HG03342 (cell line): ENCODE data around the gene ATP10A.
"Not testable (repeated sequence)": the region's sequence is repeated elsewhere in the genome, so short reads cannot be mapped to it uniquely, and the experiment has no call there.

ENCODE experiments used
- ATAC-seq: cut with Tn5 transposase; IDR thresholded peaks from one replicate; pipeline ENCODE4 v1.9.1; 2021; ENCODE audit warnings: mild to moderate bottlenecking, moderate library complexity; ENCODE audit not compliant: unreplicated experiment

ATP10A gene

DNA sequence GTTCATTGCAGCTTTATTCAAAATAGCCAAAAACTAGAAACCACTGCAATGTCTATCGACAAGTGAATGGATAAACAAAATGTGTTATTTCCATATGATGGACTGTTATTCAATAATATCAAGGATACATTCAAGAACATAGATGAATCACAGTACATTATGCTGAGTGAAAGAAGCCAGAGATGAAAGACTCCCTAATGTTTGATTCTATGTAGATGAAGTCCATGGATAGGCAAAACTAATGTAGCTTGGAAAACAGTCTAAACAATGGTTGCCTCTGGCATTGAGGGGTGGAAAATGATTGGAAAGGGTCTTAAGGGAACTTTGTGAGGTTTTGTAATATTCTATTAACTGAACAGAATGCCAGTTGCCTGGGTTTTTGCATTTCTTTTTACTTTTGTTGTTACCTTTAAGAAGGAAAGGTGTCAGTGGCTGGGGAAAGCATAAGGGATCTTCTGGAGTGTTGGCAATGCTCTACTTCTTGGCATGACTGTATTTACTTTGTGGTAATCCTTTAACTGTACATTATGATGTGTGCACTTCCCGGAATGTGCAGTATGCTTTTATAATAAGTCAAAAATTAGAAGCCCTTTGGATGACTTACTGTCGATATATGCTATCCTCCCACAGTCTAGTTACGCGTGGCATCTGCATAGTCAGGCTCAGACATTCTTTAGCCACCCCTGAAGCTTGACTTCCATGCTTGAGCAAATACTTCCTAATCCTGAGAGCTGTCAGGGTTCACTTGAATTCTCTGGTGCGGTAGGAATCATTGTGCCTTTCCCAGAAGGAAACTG, 20.5 kb upstream of the ATP10A start:
- ATAC-seq, result no peak

DNA sequence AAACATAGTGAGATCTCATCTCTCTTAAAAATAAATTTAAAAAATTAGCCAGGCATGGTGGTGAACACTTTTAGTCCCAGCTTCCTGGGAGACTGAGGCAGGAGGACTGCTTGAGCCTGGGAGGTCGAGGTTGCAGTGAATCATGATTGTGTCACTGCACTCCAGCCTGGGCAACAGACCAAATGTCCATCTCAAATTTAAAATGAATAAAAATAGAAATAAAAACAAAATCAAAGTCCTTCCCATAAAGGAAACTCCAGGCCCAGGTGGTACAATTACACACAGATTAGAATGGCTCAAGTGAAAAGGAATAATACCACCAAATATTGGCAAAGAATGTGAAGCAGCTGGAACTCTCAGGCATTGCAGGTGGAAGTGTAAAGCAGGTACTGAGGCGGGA, 19.3 kb upstream of the ATP10A start:
- no peak for ATAC-seq

DNA sequence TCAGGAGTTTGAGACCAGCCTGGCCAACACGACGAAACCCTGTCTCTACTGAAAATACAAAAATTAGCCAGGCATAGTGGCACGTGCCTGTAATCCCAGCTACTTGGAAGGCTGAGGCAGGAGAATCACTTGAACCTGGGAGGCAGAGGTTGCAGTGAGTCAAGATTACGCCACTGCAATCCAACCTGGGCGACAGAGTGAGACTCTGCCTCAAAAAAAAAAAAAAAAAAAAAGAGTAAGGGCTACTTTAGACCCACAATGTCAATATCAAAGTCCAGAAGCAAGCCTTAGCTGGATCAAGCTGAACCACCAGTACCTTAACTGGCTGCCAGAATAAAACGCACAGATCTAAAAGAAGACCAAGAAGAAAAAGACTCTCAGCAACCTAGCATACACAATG, 17.8 kb upstream of the ATP10A start:
- not testable (repeated sequence) for ATAC-seq

DNA sequence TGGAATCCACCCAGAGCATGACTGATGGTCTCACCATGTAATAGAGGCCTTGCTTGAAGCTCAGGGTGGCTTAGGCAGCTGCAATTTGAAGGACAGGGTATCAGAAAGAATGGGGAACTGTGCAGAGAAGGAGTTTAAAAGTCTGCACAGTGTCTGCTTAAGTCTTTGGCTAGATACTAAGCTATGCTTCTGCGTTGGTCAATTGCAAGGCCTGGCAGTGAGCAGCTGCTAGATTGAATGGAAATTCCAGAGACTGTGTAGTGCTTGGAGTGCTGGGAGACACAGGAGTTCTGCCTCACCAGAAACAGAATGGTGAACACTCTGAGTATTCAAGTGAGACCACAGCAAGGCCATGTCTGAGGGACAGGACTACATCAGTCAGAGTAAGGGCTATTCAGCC, 17.3 kb upstream of the ATP10A start:
- no peak for ATAC-seq

DNA sequence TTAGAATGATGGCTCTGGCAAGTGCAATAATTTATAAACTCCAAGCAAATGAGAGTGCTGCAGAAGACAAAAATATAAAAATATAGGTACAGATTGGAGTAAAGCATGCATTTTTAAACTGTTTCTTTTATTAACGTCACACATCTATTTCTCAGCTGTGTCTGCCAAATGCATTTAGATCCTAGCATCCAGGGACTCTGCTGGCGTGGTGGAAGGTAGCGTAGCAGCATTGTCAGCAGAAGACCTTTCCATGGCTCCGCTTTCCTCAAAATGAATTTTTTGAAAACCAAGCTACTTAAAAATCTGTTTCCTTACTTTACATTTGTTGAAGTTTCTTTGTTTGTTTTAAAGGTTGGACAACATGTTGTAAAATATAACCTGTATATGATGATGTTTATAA, 16.3 kb upstream of the ATP10A start:
- no peak for ATAC-seq

DNA sequence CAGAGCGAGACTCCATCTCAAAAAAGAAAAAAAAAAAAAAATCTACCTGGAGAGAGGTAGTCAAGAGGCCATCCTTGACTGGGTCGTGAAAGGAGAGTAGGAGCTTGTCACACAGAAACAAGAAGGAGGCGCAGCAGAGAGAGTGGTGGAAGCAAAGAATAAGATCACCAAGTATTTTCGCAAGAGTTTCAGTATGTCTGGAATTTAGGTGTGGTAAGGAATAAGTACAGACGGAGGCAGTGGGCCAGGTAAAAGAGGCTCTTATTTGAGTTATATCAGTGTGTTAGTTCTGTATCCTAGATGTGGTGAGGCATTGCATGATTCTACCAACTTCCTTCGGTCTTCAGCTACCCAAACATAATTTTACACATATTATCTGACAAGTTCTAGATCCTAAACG, 14.6 kb upstream of the ATP10A start:
- no peak for ATAC-seq

DNA sequence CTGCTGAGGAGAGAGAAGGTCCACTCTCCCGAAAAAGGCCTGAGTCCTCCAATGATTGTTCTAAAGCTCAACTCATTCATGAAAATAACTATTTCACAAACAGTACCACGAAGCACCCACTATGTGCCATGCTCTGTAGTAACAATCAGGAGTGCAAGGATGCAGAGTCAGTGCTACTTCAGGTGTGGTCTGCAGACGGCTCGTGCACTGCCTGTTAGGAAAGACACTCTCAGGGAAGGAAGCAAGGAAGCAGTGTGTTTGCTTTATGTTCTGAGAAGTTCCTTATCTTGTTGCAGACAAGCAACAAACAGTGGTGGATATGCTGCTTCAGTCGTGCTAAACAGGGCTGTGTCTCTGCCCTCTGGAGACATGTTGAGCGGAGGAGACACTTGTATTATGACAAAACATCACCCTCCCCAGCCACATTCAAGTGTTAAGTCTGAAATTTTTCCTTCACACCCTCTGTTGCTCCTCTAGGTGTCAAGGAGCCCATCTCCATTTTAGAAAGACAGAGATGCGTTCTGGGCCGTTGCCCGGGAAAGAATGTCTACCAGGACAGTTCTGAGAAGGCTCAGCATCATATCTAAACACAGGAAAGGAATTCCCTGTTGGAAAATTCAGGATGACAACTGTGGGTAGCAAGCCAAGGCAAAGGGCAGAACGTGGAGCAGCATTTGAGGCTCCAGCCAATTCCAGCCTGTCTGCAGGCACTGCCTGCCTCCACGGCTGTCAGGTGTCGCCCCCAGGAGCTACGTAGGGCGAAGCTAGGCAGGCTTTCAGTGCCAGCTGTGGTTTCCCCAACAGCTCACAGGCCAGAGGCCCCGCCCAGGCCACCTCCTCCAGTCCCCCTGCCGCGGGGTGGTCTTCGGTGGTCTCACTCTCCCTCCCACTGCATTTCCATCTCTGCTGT, 13.4 kb upstream of the ATP10A start:
- no peak for ATAC-seq

DNA sequence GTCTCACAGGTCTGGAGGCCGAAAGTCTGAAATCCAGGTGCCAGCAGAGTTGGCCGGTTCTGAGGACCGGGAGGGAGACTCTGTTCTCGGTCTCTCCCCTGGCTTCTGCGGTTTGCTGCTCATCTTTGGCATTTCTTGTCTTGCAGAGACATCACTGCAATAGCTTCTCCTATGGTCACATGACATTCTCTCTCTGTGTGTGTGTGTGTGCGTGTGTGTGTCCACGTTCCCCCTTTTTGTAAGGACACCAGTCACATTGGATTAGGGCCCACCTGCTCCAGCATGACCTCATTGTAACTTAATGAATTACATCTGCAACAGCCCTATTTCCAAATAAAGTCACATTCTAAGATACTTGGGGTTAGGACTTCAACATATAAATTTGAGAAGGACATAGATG, 12.4 kb upstream of the ATP10A start:
- ATAC-seq, result no peak

DNA sequence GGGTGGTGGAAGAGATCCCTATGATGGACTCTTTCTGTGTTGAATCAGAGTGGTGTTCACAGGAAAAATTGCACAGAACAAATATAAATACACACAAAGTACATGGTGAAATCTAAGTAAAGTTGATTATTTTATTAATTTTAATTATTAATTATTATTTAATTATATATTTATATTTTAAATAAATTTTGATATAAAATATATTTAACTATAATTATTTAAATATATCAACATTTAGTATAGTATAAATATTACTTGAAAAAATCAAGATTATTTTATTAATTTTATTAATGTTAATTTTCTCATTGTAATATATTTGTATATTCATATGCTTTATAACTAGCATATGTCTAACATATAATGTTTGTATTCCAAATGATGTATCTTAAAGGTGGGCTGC, 11.3 kb upstream of the ATP10A start:
- no peak for ATAC-seq

DNA sequence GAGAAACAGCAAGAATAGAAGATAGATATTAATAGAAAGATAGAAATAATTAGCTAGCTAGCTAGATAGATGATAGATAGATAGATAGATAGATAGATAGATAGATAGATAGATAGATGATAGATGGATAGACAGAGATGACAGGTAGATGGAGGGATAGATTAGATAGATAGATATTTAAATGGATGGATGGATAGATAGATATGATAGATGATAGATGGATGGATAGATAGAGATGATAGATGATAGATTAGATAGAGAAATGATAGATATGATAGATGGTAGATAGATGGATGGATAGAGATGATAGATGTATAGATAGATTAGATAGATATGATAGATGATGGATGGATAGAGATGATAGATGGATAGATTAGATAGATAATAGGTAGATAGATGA, 8.3 kb upstream of the ATP10A start:
- no peak for ATAC-seq

DNA sequence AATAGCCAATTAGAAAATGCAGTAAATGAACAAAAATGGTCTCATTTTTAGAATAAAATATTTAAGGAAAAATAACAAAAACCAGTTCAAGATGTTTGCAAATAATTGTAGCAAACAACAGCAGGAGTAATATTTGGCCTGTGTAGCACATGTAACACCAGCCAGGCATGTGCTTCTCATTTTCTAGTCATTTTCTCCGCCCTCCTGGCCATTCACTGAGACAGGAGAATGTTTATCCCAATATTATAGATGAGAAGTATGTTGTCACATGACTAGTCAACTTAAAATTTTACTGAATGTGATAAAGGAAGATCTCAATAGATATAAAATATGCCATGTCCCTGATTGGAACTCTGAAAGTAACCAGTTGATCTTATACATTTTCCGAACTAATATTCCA, 7.8 kb upstream of the ATP10A start:
- ATAC-seq, result no peak

DNA sequence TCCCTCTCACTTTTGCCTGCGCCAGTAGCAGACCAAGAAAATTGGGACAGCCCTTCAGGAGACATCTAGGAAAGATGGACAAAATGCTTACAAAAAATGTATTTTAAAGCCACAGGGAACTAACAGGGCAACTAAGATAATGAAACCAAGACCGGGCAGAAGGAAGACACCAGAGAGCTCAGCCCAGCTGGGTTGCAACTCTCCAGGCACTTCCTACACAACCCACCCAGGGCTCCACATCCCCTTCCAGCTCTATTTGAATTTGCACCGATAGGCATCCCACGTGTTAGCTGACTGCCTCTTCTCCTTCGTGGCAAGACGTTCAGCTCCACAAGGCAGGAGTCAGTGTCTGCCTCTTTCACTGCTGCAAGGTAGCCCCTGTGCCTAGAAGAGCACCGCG, 6.6 kb upstream of the ATP10A start:
- ATAC-seq, result no peak

DNA sequence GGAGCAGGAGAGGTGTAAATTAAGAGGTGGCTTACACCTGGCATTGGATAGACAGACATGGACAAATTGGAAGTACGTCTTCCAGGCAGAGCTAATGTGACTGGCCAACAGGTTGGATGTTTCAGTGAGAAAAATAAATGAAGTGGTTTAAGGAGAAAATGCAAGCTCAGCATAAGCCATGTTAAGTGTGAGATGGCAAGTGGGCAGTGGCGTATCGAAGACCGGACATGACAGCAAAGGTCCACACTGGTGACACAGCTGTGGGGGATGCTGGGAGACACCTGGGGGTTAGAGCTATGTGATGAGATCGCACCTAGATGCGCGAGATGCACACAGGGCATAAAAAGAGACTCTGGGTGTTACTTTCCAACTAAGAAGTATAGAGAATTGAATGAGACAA, 3.7 kb upstream of the ATP10A start:
- ATAC-seq, result no peak

DNA sequence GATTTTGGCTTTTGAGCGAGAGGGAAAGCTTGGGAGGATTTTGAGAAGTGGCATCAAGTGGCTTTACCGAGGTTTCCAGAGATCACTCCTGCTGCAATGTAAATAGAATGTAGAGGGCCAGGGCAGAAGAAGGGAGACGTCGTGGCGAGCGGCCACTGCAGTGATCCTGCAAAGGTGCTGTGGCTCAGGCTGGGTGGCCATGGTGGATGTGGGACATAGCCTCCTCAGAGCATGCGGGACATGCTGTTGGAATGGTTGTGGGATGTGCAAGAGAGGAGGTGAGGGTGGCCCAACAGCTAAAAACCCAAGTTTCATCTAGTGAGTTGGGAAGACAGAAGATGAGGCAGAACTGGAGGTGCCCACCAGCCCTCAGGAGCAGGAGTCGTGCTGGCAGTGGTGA, 3.1 kb upstream of the ATP10A start:
- no peak for ATAC-seq

DNA sequence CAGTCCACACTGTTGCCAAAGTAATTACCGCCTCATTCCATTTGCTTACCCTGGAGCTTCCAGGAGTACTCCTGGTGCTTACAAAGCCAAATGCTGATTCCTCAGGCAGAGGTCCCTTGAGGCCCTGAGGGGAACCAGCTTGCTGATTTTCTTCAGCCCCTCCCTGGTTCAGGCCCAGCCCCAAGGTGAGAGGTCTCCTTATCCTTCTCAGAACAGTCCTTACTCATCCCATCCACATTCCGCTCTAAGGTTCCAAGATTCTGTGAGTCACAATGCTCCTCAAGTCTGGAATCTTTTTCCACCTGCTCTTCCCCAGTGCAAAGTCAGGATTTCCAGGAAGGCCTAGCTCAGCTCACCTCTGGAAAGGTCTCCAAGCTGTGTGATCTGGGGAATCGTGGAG, 1.8 kb upstream of the ATP10A start:
- ATAC-seq, result no peak

DNA sequence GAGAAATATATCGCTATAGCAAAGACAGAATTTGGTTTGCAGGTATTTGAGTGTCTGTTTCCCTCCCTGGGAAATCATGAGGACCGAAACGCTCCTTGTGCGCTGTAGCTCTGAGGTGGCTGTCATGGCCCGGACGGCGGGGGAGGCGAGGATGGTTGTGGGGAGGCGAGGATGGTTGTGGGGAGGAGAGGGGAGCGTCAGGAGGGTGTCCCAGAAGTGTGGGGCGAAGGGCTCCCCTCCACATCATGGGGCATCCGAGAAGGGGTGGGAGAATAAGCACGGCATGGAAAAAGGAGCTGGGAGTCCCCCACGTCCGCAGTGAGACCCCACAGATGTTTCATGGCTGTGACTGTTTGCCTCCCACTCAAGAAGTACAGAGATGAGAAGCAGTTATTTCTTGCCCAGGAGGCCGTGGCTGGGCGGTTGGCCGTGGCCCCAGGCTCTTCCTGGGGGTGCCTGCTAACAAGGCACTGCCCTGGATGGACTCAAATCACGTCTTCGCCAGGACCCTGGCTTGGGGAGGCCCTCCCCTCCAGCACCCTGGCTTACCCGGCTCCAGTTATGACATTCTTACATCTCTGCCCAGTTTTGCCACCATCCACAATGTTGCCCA, 947 bp upstream of the ATP10A start:
- ATAC-seq, result no peak

DNA sequence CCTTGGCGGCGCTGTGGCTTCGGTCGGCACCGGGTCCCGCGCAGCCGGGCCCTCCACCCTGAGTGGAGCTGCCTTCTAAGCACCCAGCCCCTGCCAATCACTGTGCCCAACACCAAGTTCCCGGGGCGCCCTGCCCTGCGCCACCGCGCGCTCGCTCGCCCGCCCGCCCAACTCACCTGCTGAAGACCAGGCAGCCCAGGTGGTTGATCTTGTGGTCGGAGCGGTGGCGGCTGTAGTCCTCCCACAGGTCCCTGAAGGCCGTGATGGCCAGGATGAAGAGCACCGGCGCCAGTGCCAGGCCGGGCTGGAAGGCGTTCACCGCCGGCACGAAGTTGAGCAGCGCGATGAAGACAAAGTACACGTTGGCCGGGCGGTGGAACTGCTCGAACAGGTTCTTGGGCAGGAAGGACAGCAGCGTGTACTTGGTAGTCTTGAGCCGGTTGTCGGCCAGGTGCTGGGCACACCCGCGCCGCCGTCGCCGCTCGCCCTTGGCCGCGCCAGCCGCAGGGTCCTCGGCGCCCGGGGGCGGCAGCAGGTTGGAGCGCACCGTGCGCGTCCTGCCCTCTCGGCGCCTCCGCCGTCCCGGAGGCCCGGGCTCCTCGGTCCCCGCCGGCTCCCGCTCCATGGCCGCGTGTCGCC, 536 bp downstream of the ATP10A start:
- ATAC-seq, result no peak

DNA sequence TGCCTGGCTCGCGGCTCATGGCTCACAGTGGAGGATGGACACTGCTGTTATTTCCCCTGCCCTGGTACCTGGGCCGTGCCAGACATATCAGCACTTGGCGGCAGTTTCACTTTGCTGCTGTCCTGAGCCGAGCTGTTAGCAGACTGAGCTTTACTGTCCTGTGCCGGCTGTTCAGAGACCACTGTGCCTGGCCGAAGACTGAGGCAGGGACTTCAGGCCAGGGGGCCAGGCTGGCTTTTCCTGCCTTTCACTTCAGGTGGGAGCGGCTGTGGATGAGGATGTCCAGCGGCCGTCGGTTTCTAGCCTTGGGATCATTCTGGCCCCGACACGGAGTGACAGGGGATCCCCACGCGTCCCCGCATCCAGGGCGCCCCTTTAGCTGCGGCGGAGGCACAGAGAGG, 1.1 kb downstream of the ATP10A start:
- ATAC-seq, result no peak

DNA sequence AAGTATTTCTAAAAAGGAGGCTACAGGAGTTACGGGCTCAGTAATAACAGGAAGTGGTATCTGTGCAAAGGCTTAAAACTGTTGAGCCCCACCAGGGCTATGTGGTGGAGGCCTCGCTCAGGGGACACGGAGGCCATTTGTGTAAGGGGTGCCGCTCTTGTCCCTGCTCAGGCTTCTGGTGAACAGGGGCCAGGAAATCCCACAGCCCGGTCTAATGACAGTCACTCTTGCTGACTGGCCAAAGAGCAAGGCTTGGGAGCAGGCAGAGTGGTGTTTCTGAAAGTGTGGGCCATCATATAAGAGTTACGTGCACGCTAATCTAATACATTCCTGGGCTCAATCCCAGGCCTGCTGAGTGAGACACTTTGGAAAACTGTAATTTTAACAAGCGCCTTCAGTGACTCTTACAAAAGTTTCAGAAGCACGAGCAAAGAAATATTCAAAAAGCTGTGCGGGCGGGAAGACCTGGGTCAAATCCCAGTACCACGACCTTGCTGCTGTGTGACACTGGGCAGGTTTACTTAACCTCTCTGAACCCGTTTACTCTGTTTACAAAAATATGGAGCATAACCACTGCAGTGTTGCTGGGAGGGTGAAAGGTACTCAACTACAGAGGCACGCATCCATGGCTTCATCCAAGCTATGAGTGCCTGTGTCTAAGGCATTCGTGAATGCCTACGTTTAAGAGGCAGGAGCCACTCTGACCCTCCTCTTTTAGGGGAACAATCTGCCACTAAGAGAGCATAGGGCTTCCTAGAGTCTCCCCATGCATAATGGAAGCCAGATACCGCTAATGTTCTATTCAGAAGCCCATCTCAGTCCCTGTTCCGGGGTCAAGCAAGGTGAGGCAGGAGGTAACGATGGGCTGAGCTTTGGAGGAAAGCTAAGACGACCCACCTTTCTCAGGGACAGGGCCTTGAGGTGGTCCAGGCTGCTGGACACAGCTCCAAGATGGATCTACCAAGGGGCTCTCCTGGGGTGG, 2.0 kb downstream of the ATP10A start:
- no peak for ATAC-seq
